Breast epithelium (tissue), 4 donors: ENCODE results near the gene IGSF9. TPM values are rescaled to one million over a fixed set of nuclear protein-coding genes. Genes with fewer than 3 reads are reported as not detected.

Experiments
- DNase-seq, 2 donors: peaks; one replicate each; pipeline ENCODE4 v3.0.0-alpha.2; 2019; ENCODE audit warnings: low spot score in 2 of 2
- H3K27ac ChIP-seq, 2 donors: fragments of 200-600 bp; sonication (generic) in 1 of 2; one replicate each; pipeline ENCODE4 v1.5.1; 2016 to 2019; ENCODE audit warnings: mild to moderate bottlenecking in 1 of 2
- H3K27me3 ChIP-seq, 2 donors: fragments of 200-600 bp; sonication (generic) in 1 of 2; one replicate each; pipeline versions ENCODE4 v1.5.1 to v1.6.0; 2017 to 2019; ENCODE audit warnings: control low read depth in 1 of 2, mild to moderate bottlenecking in 1 of 2
- H3K36me3 ChIP-seq: fragments of 200-600 bp; one replicate; pipeline ENCODE4 v1.5.1; 2019
- H3K4me1 ChIP-seq, 2 donors: fragments of 200-600 bp; sonication (generic); one replicate each; pipeline ENCODE4 v1.5.1; 2016 to 2019; ENCODE audit warnings: control low read depth in 1 of 2
- H3K4me3 ChIP-seq, 3 donors: fragments of 200-600 bp; sonication (generic); 1 replicate in 2 of 3; 2 replicates in 1 of 3; pipeline ENCODE4 v1.5.1; 2016 to 2019; ENCODE audit warnings: mild to moderate bottlenecking in 3 of 3, moderate library complexity in 2 of 3
- H3K9me3 ChIP-seq, 2 donors: fragments of 200-600 bp; sonication (generic) in 1 of 2; one replicate each; pipeline ENCODE4 v1.5.1; 2016 to 2019; ENCODE audit warnings: control low read depth in 1 of 2
- CTCF ChIP-seq, 3 donors: fragments of 450-650 bp; IDR thresholded peaks; one replicate each; pipeline ENCODE4 v1.5.1; 2016 to 2017; ENCODE audit warnings: antibody characterized with exemption in 3 of 3, mild to moderate bottlenecking in 3 of 3, moderate library complexity in 3 of 3
- POLR2A ChIP-seq: fragments of 450-650 bp; IDR thresholded peaks from one replicate; pipeline ENCODE4 v1.6.1; 2016; ENCODE audit warnings: antibody characterized with exemption, mild to moderate bottlenecking, moderate library complexity
- POLR2AphosphoS5 ChIP-seq, 3 donors: sonication (generic); formaldehyde crosslinking; IDR thresholded peaks; one replicate each; pipeline ENCODE4 v1.6.1; 2017; ENCODE audit warnings: antibody characterized with exemption in 3 of 3
- intact Hi-C: fragments of 100-400 bp; cut with DNase I; formaldehyde crosslinking; loops from one replicate; pipeline ENCODE4 v1.15.1; 2023; ENCODE audit warnings: low total_unique reads
- total RNA-seq, 3 donors: library from RNA; depleted of rRNA; stranded (reverse); fragments of >200 nt; gene quantifications; one replicate each; pipeline ENCODE4 v1.1.0, GENCODE V29; 2016

Gene IGSF9
- total RNA-seq, 3 donors from 2014 or later = 5.9 to 8.0 TPM; not detected in 1

- TF ChIP-seq CTCF (IDR thresholded peaks at IDR 0.05) = no peak
- TF ChIP-seq POLR2A = no peak
- no peak for TF ChIP-seq POLR2AphosphoS5 (IDR thresholded peaks at IDR 0.05)
- H3K9me3 ChIP-seq = no peaks in the 10 kb centered on the region
- intact Hi-C loops = no loop called here
These were observed 1.3 kb downstream of the IGSF9 start for GRCh38 chr1:159943908-159944622.

GRCh38 chr1:159943278-159943640 is 2.2 kb downstream of the IGSF9 start:
- H3K27ac ChIP-seq = peak overlapping the region; percentile 32 to 78
- TF ChIP-seq POLR2AphosphoS5 (IDR thresholded peaks at IDR 0.05) (no peak), CTCF (IDR thresholded peaks at IDR 0.05) (no peak), POLR2A (no peak)
- H3K4me3 ChIP-seq = no peak overlapping the region
- H3K27me3 ChIP-seq = no peaks in the 10 kb centered on the region
- intact Hi-C loops = no loop called here
- H3K4me1 ChIP-seq = peaks cover 0 to under 1% of the 10 kb centered on the region in 2 donors
- DNase-seq = no peak
- H3K36me3 ChIP-seq = no peaks in the 10 kb centered on the region
- H3K9me3 ChIP-seq = no peaks in the 10 kb centered on the region

More at GRCh38 chr1:159943908-159944622, 1.3 kb downstream of the IGSF9 start:
- peak overlapping the region; percentile 72 to 78 for H3K27ac ChIP-seq
- peak overlapping the region in 2 of 3 donors; percentile 62 to 68 for H3K4me3 ChIP-seq
- peaks cover 0 to 9% of the 10 kb centered on the region in 2 donors for H3K4me1 ChIP-seq
- no peak for DNase-seq
- no peaks in the 10 kb centered on the region for H3K36me3 ChIP-seq
- H3K27me3 ChIP-seq = no peaks in the 10 kb centered on the region

- intact Hi-C loops = no loop called here
- Histone ChIP-seq H3K9me3 (no peaks in the 10 kb centered on the region), H3K27ac (peak overlapping the region; percentile 32 to 78), H3K36me3 (no peaks in the 10 kb centered on the region), H3K4me1 (no peaks in the 10 kb centered on the region), H3K27me3 (no peaks in the 10 kb centered on the region), H3K4me3 (no peak overlapping the region)
- TF ChIP-seq CTCF (IDR thresholded peaks at IDR 0.05) = no peak
- TF ChIP-seq POLR2AphosphoS5 (IDR thresholded peaks at IDR 0.05) = no peak
- no peak for TF ChIP-seq POLR2A
- DNase-seq = peak in 1 of 2 donors; percentile 13
These were observed 2.7 kb downstream of the IGSF9 start for GRCh38 chr1:159942632-159943277.

GRCh38 chr1:159941591-159942560 is 3.5 kb downstream of the IGSF9 start:
- no peaks in the 10 kb centered on the region for H3K27me3 ChIP-seq
- H3K36me3 ChIP-seq = no peaks in the 10 kb centered on the region
- TF ChIP-seq POLR2A (no peak), POLR2AphosphoS5 (IDR thresholded peaks at IDR 0.05) (no peak), CTCF (IDR thresholded peaks at IDR 0.05) (no peak)
- no peak for DNase-seq
- H3K4me1 ChIP-seq = no peaks in the 10 kb centered on the region
- H3K27ac ChIP-seq = no peak overlapping the region
- intact Hi-C loops = no loop called here
- no peaks in the 10 kb centered on the region for H3K9me3 ChIP-seq
- H3K4me3 ChIP-seq = no peak overlapping the region
